ENCODE data around the gene SCN1B. TPM values are rescaled to one million over a fixed set of nuclear protein-coding genes. Genes with fewer than 3 reads are reported as not detected.

SCN1B gene
- polyA plus RNA-seq, 2 of the 4 experiments (the other 2 are of a cell fraction) = 11.0 to 11.3 TPM

DNA sequence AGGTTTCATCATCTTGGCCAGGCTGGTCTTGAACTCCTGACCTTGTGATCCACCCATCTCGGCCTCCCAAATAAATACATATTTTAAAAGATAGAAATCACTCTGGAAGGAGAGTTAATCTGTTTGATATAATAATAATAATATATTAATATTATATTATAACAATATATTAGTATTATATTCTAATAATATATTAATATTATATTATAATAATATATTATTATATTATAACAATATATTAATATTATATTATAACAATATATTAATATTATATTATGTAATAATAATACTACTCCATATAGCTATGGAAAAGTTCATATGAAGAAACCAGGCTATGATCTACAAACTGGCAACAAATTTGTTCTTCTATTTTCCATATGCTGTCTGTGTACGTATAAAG, 28.1 kb downstream of the SCN1B start:
- Histone ChIP-seq H3K4me2 (no peak overlapping the region), H3K27ac (no peak overlapping the region), H3K4me3 (no peak overlapping the region), H3K9me3 (no peaks in the 10 kb centered on the region), H3K4me1 (no peaks in the 10 kb centered on the region)
- TF ChIP-seq JUNB (IDR thresholded peaks at IDR 0.05) = no peak
- no peak for TF ChIP-seq FOSL2 (IDR thresholded peaks at IDR 0.05)
- no peak for TF ChIP-seq FOSL2 (CRISPR knock-in tag; IDR thresholded peaks at IDR 0.05)
- no peak for TF ChIP-seq HOXB13 (CRISPR knock-in tag; IDR thresholded peaks at IDR 0.05; ENCODE audit: low read depth)
- TF ChIP-seq HDAC2 (IDR thresholded peaks at IDR 0.05) = no peak
- no peak for TF ChIP-seq ZC3H11A (IDR thresholded peaks at IDR 0.05)
- TF ChIP-seq, protein P1, sequence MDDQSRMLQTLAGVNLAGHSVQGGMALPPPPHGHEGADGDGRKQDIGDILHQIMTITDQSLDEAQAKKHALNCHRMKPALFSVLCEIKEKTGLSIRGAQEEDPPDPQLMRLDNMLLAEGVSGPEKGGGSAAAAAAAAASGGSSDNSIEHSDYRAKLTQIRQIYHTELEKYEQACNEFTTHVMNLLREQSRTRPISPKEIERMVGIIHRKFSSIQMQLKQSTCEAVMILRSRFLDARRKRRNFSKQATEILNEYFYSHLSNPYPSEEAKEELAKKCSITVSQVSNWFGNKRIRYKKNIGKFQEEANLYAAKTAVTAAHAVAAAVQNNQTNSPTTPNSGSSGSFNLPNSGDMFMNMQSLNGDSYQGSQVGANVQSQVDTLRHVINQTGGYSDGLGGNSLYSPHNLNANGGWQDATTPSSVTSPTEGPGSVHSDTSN (IDR thresholded peaks at IDR 0.05) = no peak
- TF ChIP-seq CBX8 (IDR thresholded peaks at IDR 0.05) = no peak
- no peak for TF ChIP-seq ZNF302 (CRISPR knock-in tag; IDR thresholded peaks at IDR 0.05)
- TF ChIP-seq, protein P2, sequence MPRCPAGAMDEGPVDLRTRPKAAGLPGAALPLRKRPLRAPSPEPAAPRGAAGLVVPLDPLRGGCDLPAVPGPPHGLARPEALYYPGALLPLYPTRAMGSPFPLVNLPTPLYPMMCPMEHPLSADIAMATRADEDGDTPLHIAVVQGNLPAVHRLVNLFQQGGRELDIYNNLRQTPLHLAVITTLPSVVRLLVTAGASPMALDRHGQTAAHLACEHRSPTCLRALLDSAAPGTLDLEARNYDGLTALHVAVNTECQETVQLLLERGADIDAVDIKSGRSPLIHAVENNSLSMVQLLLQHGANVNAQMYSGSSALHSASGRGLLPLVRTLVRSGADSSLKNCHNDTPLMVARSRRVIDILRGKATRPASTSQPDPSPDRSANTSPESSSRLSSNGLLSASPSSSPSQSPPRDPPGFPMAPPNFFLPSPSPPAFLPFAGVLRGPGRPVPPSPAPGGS (IDR thresholded peaks at IDR 0.05) = no peak
- TF ChIP-seq SREBF2 (IDR thresholded peaks at IDR 0.05) = no peak
- TF ChIP-seq HEYL (CRISPR knock-in tag; IDR thresholded peaks at IDR 0.05) = no peak
- no peak for TF ChIP-seq EHF (CRISPR knock-in tag; IDR thresholded peaks at IDR 0.05)
- no peak for TF ChIP-seq MYC (IDR thresholded peaks at IDR 0.05; ENCODE audit: borderline replicate concordance, low read length)
- TF ChIP-seq CHD2 (IDR thresholded peaks at IDR 0.05; ENCODE audit: low read length, partially characterized antibody) = no peak
- no peak for TF ChIP-seq GATA3 (IDR thresholded peaks at IDR 0.05; ENCODE audit: borderline replicate concordance)
- TF ChIP-seq TP53 (CRISPR knock-in tag; IDR thresholded peaks at IDR 0.05) = no peak
- no peak for TF ChIP-seq RNF2 (IDR thresholded peaks at IDR 0.05; ENCODE audit: borderline replicate concordance, low read depth)
- TF ChIP-seq ZSCAN20 (CRISPR knock-in tag; IDR thresholded peaks at IDR 0.05) = no peak
- no peak for TF ChIP-seq MAZ (IDR thresholded peaks at IDR 0.05; ENCODE audit: borderline replicate concordance, low read depth, low read length)
- TF ChIP-seq JUN (IDR thresholded peaks at IDR 0.05) = no peak
- 38% methylated on average over 2 of the region's 2 CpGs for WGBS (ENCODE audit: missing lambda C conversion rate)
- ChIA-PET CTCF (interaction anchor here (0.9 to 18.1 kb wide), 12 partner anchors 9 to 85 kb away, joined by 3 to 374 read pairs (median 5); partner anchors contain the start of genes FXYD3, HPN and LGI4), POLR2A (no interaction called here)
- FAIRE-seq = no peak
- ATAC-seq = no peak
- DNase-seq (ENCODE audit: low read depth in 1 of 2, low spot score in 1 of 2) = no peak

DNA sequence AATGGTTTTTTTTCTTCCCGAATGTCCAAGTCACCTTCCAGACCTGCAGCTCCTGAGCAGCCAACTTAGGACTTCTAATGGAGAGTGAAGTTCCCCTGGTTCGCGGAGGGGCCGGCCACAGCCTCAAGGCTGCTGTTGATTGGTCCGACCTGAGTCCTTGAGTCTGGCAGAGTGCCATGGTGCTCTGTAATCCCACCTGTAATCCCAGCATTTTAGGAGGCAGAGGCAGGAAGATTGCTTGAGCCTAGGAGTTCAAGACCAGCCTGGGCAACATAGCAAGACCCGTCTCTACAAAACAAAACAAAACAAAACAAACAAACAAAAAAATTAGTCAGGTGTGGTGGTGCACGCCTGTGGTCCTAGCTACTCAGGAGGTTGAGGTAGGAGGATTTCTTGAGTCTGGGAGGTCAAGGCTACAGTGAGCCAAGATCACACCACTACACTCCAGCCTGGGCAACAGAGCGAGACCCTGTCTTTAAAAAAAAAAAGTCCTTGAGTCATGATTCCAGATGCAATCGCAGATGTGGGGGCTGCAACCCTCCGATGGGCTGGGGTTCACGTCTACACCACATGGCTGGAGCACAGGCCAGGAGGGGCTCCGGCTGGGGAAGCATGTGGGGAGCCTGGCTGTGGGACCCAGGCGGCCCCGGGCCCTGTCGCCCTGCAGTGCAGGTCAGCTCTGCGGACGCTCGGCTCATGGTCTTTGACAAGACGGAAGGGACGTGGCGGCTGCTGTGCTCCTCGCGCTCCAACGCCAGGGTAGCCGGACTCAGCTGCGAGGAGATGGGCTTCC, 28.9 kb downstream of the SCN1B start:
- H3K4me1 ChIP-seq = peaks cover 6% of the 10 kb centered on the region; the same call in 2 of the 3 replicates
- H3K9me3 ChIP-seq = no peaks in the 10 kb centered on the region
- POLR2A ChIA-PET = interaction anchor here (0.6 kb wide), 1 partner anchor 94 kb away, joined by 3 read pairs; no protein-coding TSS in a partner anchor
- ATAC-seq = no peak
- no peak for FAIRE-seq
- CTCF ChIA-PET = interaction anchor here (0.6 to 18.1 kb wide), 15 partner anchors 8 to 217 kb away, joined by 3 to 374 read pairs (median 5); partner anchors contain the start of genes FXYD3, HPN and LGI4
- no peak overlapping the region for H3K4me2 ChIP-seq
- 68% methylated on average over 26 of the region's 26 CpGs for WGBS (ENCODE audit: missing lambda C conversion rate)
- no peak for DNase-seq (ENCODE audit: low read depth in 1 of 2, low spot score in 1 of 2)
- no peak overlapping the region for H3K27ac ChIP-seq
- H3K4me3 ChIP-seq = no peak overlapping the region
- TF ChIP-seq HOXB13 (CRISPR knock-in tag; IDR thresholded peaks at IDR 0.05; ENCODE audit: low read depth) (no peak), FOSB (CRISPR knock-in tag; IDR thresholded peaks at IDR 0.05) (no peak), JUNB (IDR thresholded peaks at IDR 0.05) (no peak), ZSCAN20 (CRISPR knock-in tag; IDR thresholded peaks at IDR 0.05) (no peak), CHD4 (IDR thresholded peaks at IDR 0.05; ENCODE audit: borderline replicate concordance) (no peak), ZC3H11A (IDR thresholded peaks at IDR 0.05) (no peak), RNF2 (IDR thresholded peaks at IDR 0.05; ENCODE audit: borderline replicate concordance, low read depth) (no peak)
- TF ChIP-seq, protein P3, sequence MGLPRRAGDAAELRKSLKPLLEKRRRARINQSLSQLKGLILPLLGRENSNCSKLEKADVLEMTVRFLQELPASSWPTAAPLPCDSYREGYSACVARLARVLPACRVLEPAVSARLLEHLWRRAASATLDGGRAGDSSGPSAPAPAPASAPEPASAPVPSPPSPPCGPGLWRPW (IDR thresholded peaks at IDR 0.05) = no peak
